GM18508 (cell line): ENCODE measurements around the gene MGAT5.

Experiments used
- ATAC-seq: cut with Tn5 transposase; IDR thresholded peaks from one replicate; pipeline ENCODE4 v1.9.1; 2021; ENCODE audit warnings: moderate number of reproducible peaks; ENCODE audit not compliant: insufficient read depth, unreplicated experiment

MGAT5 gene

GRCh38 chr2:134359367-134360081 lies 105.7 kb downstream of the MGAT5 start:
- ATAC-seq: no peak

GRCh38 chr2:134360745-134361487 lies 107.0 kb downstream of the MGAT5 start:
- ATAC-seq: no peak

- no peak for ATAC-seq
Measured at GRCh38 chr2:134361648-134362047, 107.8 kb downstream of the MGAT5 start.

GRCh38 chr2:134362152-134362668 lies 108.3 kb downstream of the MGAT5 start:
- ATAC-seq: no peak

GRCh38 chr2:134362740-134363139 lies 108.9 kb downstream of the MGAT5 start:
- no peak for ATAC-seq

GRCh38 chr2:134365356-134365755 lies 111.5 kb downstream of the MGAT5 start:
- ATAC-seq: no peak

GRCh38 chr2:134366359-134366758 lies 112.5 kb downstream of the MGAT5 start:
- ATAC-seq: no peak

GRCh38 chr2:134367213-134367612 lies 113.3 kb downstream of the MGAT5 start:
- ATAC-seq: no peak

GRCh38 chr2:134368009-134368817 lies 114.3 kb downstream of the MGAT5 start:
- ATAC-seq: no peak

- no peak for ATAC-seq
Measured at GRCh38 chr2:134369220-134369902, 115.5 kb downstream of the MGAT5 start.

GRCh38 chr2:134370655-134371445 lies 117.0 kb downstream of the MGAT5 start:
- no peak for ATAC-seq

- no peak for ATAC-seq
Measured at GRCh38 chr2:134372141-134372540, 118.3 kb downstream of the MGAT5 start.

- ATAC-seq: no peak
Measured at GRCh38 chr2:134372611-134373131, 118.8 kb downstream of the MGAT5 start.

GRCh38 chr2:134375935-134376334 lies 122.1 kb downstream of the MGAT5 start:
- ATAC-seq: no peak

GRCh38 chr2:134377730-134378129 lies 123.9 kb downstream of the MGAT5 start:
- no peak for ATAC-seq

GRCh38 chr2:134379293-134379692 lies 125.4 kb downstream of the MGAT5 start:
- ATAC-seq: no peak

GRCh38 chr2:134379722-134380121 lies 125.8 kb downstream of the MGAT5 start:
- ATAC-seq: no peak

- no peak for ATAC-seq
Measured at GRCh38 chr2:134381141-134381540, 127.3 kb downstream of the MGAT5 start.

- ATAC-seq: no peak
Measured at GRCh38 chr2:134384131-134384530, 130.3 kb downstream of the MGAT5 start.
